Measurements from ENCODE around the gene TBC1D22A. TPM values are rescaled to one million over a fixed set of nuclear protein-coding genes. Genes with fewer than 3 reads are reported as not detected.

The TBC1D22A gene
- polyA plus RNA-seq, 1 donor from 2014 or later = 9.3 TPM

- H3K4me2 ChIP-seq (ENCODE audit: low read length) = no peak overlapping the region
- peak overlapping the region; percentile 84 for H3K27ac ChIP-seq (ENCODE audit: low read length)
- H3K9ac ChIP-seq (ENCODE audit: low read length) = peak overlapping the region; percentile 53
- H3K79me2 ChIP-seq (replicated peaks; ENCODE audit: insufficient read depth, low read length) = no peaks in the 10 kb centered on the region
- H3K4me3 ChIP-seq (ENCODE audit: low read length) = no peak overlapping the region
- H3K27me3 ChIP-seq (ENCODE audit: insufficient read depth, low read depth, low read length) = no peaks in the 10 kb centered on the region
- no peaks in the 10 kb centered on the region for H3K9me3 ChIP-seq (ENCODE audit: low read length)
- no peaks in the 10 kb centered on the region for H4K20me1 ChIP-seq (ENCODE audit: insufficient read depth)
- H3K9me2 ChIP-seq (ENCODE audit: insufficient read depth, low read length) = no peaks in the 10 kb centered on the region
- H3F3A ChIP-seq (ENCODE audit: insufficient read depth, low read length, poor library complexity, severe bottlenecking) = peaks cover 7% of the 10 kb centered on the region
- H2AFZ ChIP-seq (ENCODE audit: low read depth, low read length) = no peak overlapping the region
- H3K36me3 ChIP-seq (ENCODE audit: insufficient read depth, low read length) = no peaks in the 10 kb centered on the region
- TF ChIP-seq, protein P1, sequence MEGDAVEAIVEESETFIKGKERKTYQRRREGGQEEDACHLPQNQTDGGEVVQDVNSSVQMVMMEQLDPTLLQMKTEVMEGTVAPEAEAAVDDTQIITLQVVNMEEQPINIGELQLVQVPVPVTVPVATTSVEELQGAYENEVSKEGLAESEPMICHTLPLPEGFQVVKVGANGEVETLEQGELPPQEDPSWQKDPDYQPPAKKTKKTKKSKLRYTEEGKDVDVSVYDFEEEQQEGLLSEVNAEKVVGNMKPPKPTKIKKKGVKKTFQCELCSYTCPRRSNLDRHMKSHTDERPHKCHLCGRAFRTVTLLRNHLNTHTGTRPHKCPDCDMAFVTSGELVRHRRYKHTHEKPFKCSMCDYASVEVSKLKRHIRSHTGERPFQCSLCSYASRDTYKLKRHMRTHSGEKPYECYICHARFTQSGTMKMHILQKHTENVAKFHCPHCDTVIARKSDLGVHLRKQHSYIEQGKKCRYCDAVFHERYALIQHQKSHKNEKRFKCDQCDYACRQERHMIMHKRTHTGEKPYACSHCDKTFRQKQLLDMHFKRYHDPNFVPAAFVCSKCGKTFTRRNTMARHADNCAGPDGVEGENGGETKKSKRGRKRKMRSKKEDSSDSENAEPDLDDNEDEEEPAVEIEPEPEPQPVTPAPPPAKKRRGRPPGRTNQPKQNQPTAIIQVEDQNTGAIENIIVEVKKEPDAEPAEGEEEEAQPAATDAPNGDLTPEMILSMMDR (IDR thresholded peaks at IDR 0.05; ENCODE audit: poor library complexity, severe bottlenecking) = no peak
- no peak for TF ChIP-seq EP300 (conservative IDR thresholded peaks at IDR 0.05; ENCODE audit: poor library complexity, severe bottlenecking)
- no peak for TF ChIP-seq MXI1 (conservative IDR thresholded peaks at IDR 0.05; ENCODE audit: poor library complexity, severe bottlenecking)
- no peak for TF ChIP-seq POLR2AphosphoS5 (IDR thresholded peaks at IDR 0.05)
- no peak for TF ChIP-seq EZH2 (IDR thresholded peaks at IDR 0.05; ENCODE audit: borderline replicate concordance, insufficient read depth, low read length, poor library complexity, severe bottlenecking)
- no peak for TF ChIP-seq TAF1 (IDR thresholded peaks at IDR 0.05; ENCODE audit: low read depth)
- no peak for TF ChIP-seq REST (IDR thresholded peaks at IDR 0.05; ENCODE audit: borderline replicate concordance)
- no peak for TF ChIP-seq SMC3 (conservative IDR thresholded peaks at IDR 0.05; ENCODE audit: poor library complexity)
- no peak for TF ChIP-seq RAD21 (conservative IDR thresholded peaks at IDR 0.05)
These were observed 184.0 kb downstream of the TBC1D22A start for GRCh38 chr22:46946383-46946962.

DNA sequence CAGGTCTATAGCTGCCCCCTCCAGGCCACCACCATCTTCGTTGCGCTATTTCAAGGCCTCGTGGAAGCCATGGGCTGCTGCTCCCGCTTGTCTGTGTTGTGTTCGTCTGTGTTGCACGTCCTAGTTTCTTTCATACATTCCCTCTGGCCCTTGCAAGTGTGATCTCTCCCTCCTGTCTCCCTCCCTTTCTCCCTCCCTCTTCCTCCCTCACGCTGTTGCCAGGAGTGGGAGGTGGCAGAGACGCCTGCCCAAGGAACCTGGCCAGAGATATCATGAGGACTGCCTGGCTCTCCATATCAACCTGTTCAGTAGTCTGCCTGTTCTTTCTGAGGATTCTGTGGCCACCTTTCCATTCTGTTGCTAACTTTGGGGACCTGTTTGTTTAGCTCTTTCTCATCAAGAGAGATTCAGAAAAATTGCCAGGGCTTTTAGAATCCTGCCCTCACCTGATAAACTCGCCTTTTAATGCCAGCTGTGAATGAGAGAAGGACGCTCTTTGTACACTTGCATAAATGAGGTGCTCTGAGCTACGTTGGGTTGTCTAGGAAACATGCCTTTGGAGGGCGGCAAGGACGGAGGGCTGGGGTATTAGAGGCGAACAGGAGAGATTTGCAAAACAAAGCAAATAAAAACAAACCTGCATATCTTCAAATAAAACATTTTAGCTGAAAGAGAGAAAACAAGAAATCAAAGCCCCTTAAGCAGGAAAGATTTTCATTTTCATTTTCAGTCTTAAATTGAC is 185.2 kb downstream of the TBC1D22A start:
- H3K9me3 ChIP-seq (ENCODE audit: low read length) = no peaks in the 10 kb centered on the region
- peak overlapping the region; percentile 84 for H3K27ac ChIP-seq (ENCODE audit: low read length)
- H2AFZ ChIP-seq (ENCODE audit: low read depth, low read length) = peak overlapping the region; percentile 46
- peak overlapping the region; percentile 34 for H3K4me3 ChIP-seq (ENCODE audit: low read length)
- H3F3A ChIP-seq (ENCODE audit: insufficient read depth, low read length, poor library complexity, severe bottlenecking) = peaks cover 7% of the 10 kb centered on the region
- peak overlapping the region; percentile 18 for H3K4me2 ChIP-seq (ENCODE audit: low read length)
- no peaks in the 10 kb centered on the region for H3K36me3 ChIP-seq (ENCODE audit: insufficient read depth, low read length)
- peak; percentile 19 for TF ChIP-seq RAD21 (conservative IDR thresholded peaks at IDR 0.05)
- peak; percentile 28 for TF ChIP-seq REST (IDR thresholded peaks at IDR 0.05; ENCODE audit: borderline replicate concordance)
- TF ChIP-seq EP300 (conservative IDR thresholded peaks at IDR 0.05; ENCODE audit: poor library complexity, severe bottlenecking) = peak; percentile 37
- TF ChIP-seq TAF1 (IDR thresholded peaks at IDR 0.05; ENCODE audit: low read depth) = no peak
- H3K9me2 ChIP-seq (ENCODE audit: insufficient read depth, low read length) = no peaks in the 10 kb centered on the region
- no peaks in the 10 kb centered on the region for H3K27me3 ChIP-seq (ENCODE audit: insufficient read depth, low read depth, low read length)
- H3K79me2 ChIP-seq (replicated peaks; ENCODE audit: insufficient read depth, low read length) = no peaks in the 10 kb centered on the region
- H4K20me1 ChIP-seq (ENCODE audit: insufficient read depth) = no peaks in the 10 kb centered on the region
- peak overlapping the region; percentile 53 for H3K9ac ChIP-seq (ENCODE audit: low read length)
